Activated T-cell treated with anti-CD3 and anti-CD28 coated beads, Interleukin-2, amount 50 U/mL, for 24 hours (primary cell): ENCODE measurements around the gene ACY1.
A peak's percentile ranks its signal among the peaks of the same experiment; 100 is the strongest.

ENCODE experiments used
- DNase-seq: peaks from one replicate; pipeline ENCODE4 v3.0.0-alpha.2; 2020
- H3K27ac Mint-ChIP-seq: 2 replicates; pipeline ENCODE4 v1.8.0; 2020; ENCODE audit warnings: mild to moderate bottlenecking, mixed read lengths
- H3K27me3 Mint-ChIP-seq: 2 replicates; pipeline ENCODE4 v1.8.0; 2020; ENCODE audit warnings: mixed read lengths
- H3K36me3 Mint-ChIP-seq: 2 replicates; pipeline ENCODE4 v1.8.0; 2020; ENCODE audit warnings: low read depth, mixed read lengths
- H3K4me1 Mint-ChIP-seq: 2 replicates; pipeline ENCODE4 v1.8.0; 2020; ENCODE audit warnings: low read depth, mixed read lengths
- H3K4me3 Mint-ChIP-seq: 2 replicates; pipeline ENCODE4 v1.8.0; 2020; ENCODE audit warnings: mild to moderate bottlenecking, moderate library complexity, mixed read lengths
- H3K9me3 Mint-ChIP-seq: 2 replicates; pipeline ENCODE4 v1.8.0; 2020; ENCODE audit warnings: mixed read lengths

The ACY1 gene

GRCh38 chr3:51943451-51944391 is 39.6 kb upstream of the ACY1 start:
- no peaks in the 10 kb centered on the region for H3K27me3 Mint-ChIP-seq
- peaks cover 30% of the 10 kb centered on the region for H3K4me1 Mint-ChIP-seq
- peak overlapping the region; percentile 22 for H3K27ac Mint-ChIP-seq
- DNase-seq = peak; percentile 31
- H3K9me3 Mint-ChIP-seq = no peaks in the 10 kb centered on the region
- peak overlapping the region; percentile 90 for H3K4me3 Mint-ChIP-seq
- peaks cover 35% of the 10 kb centered on the region for H3K36me3 Mint-ChIP-seq

- peaks cover 24% of the 10 kb centered on the region for H3K4me1 Mint-ChIP-seq
- peak; percentile 23 for DNase-seq
- H3K9me3 Mint-ChIP-seq = no peaks in the 10 kb centered on the region
- H3K27me3 Mint-ChIP-seq = no peaks in the 10 kb centered on the region
- peaks cover 27% of the 10 kb centered on the region for H3K36me3 Mint-ChIP-seq
- H3K27ac Mint-ChIP-seq = no peak overlapping the region
- H3K4me3 Mint-ChIP-seq = no peak overlapping the region
Observed at GRCh38 chr3:51944451-51945021, 38.8 kb upstream of the ACY1 start.

DNA sequence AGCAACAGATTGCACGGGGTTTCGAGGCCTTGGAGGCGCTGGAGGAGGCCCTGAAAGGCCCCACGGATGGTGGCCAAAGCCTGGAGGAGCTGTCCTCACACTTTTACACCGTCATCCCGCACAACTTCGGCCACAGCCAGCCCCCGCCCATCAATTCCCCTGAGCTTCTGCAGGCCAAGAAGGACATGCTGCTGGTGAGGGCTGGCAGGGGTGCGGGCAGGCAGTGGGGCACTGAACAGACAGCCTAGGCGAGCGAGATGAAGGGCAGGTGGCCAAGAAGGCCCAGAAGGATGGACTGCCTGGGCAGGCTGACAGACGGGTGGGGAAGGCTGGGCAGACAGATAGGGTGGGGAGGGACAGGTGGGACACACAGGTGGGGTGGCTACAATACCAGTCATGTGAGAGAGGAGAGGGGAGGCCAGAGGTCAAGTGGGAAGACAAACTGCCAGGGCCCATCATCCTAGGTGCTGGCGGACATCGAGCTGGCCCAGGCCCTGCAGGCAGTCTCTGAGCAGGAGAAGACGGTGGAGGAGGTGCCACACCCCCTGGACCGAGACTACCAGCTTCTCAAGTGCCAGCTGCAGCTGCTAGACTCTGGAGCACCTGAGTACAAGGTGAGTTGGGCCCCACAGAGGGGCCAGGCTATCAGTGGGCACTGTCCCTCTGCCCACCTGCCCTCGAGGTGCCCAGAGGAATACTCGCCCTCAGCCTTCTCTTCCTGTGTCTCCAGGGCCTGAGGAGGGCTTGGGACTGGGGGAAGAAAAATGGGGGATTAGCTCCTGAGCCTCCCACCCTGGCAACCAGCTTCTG is 38.1 kb upstream of the ACY1 start:
- peak; percentile 20 for DNase-seq
- Mint-ChIP-seq H3K27me3 (no peaks in the 10 kb centered on the region), H3K36me3 (peaks cover 20% of the 10 kb centered on the region), H3K27ac (no peak overlapping the region), H3K4me3 (no peak overlapping the region), H3K4me1 (peaks cover 18% of the 10 kb centered on the region), H3K9me3 (no peaks in the 10 kb centered on the region)

DNA sequence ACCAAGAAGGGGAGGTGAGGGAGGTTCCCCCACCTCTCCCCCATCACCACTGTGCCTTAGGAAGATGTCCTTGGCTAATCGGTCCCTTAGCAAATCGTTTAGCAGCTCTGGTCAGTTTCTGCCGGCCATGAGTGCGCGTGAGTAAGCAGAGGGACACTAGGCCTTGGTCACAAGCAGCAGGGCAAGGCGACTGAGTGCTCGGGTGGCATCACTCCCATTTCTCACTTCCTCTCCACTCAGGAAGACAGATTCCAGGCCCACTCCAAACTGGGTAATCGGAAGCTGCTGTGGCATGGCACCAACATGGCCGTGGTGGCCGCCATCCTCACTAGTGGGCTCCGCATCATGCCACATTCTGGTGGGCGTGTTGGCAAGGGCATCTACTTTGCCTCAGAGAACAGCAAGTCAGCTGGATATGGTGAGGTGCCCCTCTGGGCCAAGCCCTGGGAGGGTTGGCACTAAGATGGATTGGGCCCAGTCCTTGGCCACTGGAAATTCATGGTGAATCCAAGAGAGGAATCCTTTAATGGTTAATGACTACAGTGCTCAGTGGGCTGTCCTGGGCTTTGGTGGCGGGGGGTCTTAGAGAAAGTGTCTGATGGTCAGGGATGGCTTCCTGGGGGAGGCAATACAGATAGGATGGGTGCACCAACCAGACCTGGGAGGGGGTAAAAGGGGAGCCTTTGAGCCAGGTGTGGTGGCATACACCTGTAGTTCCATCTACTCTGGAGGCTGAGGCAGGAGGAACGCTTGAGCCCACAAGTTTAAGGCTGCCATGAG is 37.2 kb upstream of the ACY1 start:
- Mint-ChIP-seq H3K27me3 (no peaks in the 10 kb centered on the region), H3K27ac (no peak overlapping the region), H3K9me3 (no peaks in the 10 kb centered on the region), H3K36me3 (peaks cover 11% of the 10 kb centered on the region), H3K4me3 (no peak overlapping the region), H3K4me1 (peaks cover 10% of the 10 kb centered on the region)
- peak; percentile 20 for DNase-seq

GRCh38 chr3:51946796-51947195 is 36.5 kb upstream of the ACY1 start:
- H3K27me3 Mint-ChIP-seq = no peaks in the 10 kb centered on the region
- no peak for DNase-seq

GRCh38 chr3:51947215-51947900 is 36.0 kb upstream of the ACY1 start:
- H3K36me3 Mint-ChIP-seq = peaks cover 5% of the 10 kb centered on the region
- no peak overlapping the region for H3K4me3 Mint-ChIP-seq
- DNase-seq = no peak
- no peaks in the 10 kb centered on the region for H3K9me3 Mint-ChIP-seq
- H3K27me3 Mint-ChIP-seq = peaks cover 2% of the 10 kb centered on the region
- H3K4me1 Mint-ChIP-seq = peaks cover 8% of the 10 kb centered on the region
- H3K27ac Mint-ChIP-seq = no peak overlapping the region

More at GRCh38 chr3:51946796-51947195, 36.5 kb upstream of the ACY1 start:
- H3K27ac Mint-ChIP-seq = no peak overlapping the region
- H3K4me1 Mint-ChIP-seq = peaks cover 10% of the 10 kb centered on the region
- H3K9me3 Mint-ChIP-seq = no peaks in the 10 kb centered on the region
- peaks cover 7% of the 10 kb centered on the region for H3K36me3 Mint-ChIP-seq
- no peak overlapping the region for H3K4me3 Mint-ChIP-seq

- DNase-seq = no peak
- H3K4me1 Mint-ChIP-seq = peaks cover 1% of the 10 kb centered on the region
- H3K36me3 Mint-ChIP-seq = peaks cover 5% of the 10 kb centered on the region
- no peak overlapping the region for H3K4me3 Mint-ChIP-seq
- peaks cover 4% of the 10 kb centered on the region for H3K27me3 Mint-ChIP-seq
- H3K9me3 Mint-ChIP-seq = no peaks in the 10 kb centered on the region
- no peak overlapping the region for H3K27ac Mint-ChIP-seq
Observed at GRCh38 chr3:51948016-51948580, 35.2 kb upstream of the ACY1 start.

- peaks cover 4% of the 10 kb centered on the region for H3K36me3 Mint-ChIP-seq
- H3K27me3 Mint-ChIP-seq = peaks cover 14% of the 10 kb centered on the region
- no peak overlapping the region for H3K4me3 Mint-ChIP-seq
- no peak for DNase-seq
- no peaks in the 10 kb centered on the region for H3K4me1 Mint-ChIP-seq
- no peak overlapping the region for H3K27ac Mint-ChIP-seq
- no peaks in the 10 kb centered on the region for H3K9me3 Mint-ChIP-seq
Observed at GRCh38 chr3:51949121-51949520, 34.2 kb upstream of the ACY1 start.

GRCh38 chr3:51950899-51951298 is 32.4 kb upstream of the ACY1 start:
- Mint-ChIP-seq H3K4me3 (no peak overlapping the region), H3K27me3 (peaks cover 27% of the 10 kb centered on the region), H3K27ac (no peak overlapping the region), H3K9me3 (no peaks in the 10 kb centered on the region), H3K36me3 (peaks cover 3% of the 10 kb centered on the region), H3K4me1 (no peaks in the 10 kb centered on the region)
- no peak for DNase-seq

- Mint-ChIP-seq H3K4me1 (peaks cover 6% of the 10 kb centered on the region), H3K27ac (no peak overlapping the region)
Observed at GRCh38 chr3:51953445-51953844, 29.9 kb upstream of the ACY1 start.

DNA sequence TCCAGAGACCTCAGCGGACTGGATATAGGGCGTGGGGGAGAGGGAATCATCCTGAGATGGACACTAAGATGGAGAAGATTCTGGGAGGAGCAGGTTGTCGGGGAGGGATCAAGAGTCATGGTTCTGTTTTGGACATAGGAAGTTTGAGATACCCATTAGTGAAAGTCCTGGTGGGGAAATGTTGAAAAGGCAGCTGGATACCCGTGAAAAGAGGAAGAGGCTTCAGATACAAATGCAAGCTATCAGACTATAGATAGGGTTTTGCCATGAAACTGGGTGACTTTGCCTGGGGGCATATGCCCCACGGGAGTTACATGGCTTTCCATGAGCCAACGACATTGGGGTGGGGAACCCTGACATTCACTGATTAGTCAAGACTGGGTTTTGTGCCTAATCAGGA is 29.2 kb upstream of the ACY1 start:
- Mint-ChIP-seq H3K4me3 (no peak overlapping the region), H3K27me3 (peaks cover 39% of the 10 kb centered on the region), H3K36me3 (peaks cover 2% of the 10 kb centered on the region), H3K9me3 (no peaks in the 10 kb centered on the region), H3K27ac (no peak overlapping the region), H3K4me1 (peaks cover 6% of the 10 kb centered on the region)
- DNase-seq = no peak

More at GRCh38 chr3:51953445-51953844, 29.9 kb upstream of the ACY1 start:
- no peak overlapping the region for H3K4me3 Mint-ChIP-seq
- DNase-seq = no peak
- H3K36me3 Mint-ChIP-seq = peaks cover 2% of the 10 kb centered on the region
- H3K9me3 Mint-ChIP-seq = no peaks in the 10 kb centered on the region
- peaks cover 39% of the 10 kb centered on the region for H3K27me3 Mint-ChIP-seq

DNA sequence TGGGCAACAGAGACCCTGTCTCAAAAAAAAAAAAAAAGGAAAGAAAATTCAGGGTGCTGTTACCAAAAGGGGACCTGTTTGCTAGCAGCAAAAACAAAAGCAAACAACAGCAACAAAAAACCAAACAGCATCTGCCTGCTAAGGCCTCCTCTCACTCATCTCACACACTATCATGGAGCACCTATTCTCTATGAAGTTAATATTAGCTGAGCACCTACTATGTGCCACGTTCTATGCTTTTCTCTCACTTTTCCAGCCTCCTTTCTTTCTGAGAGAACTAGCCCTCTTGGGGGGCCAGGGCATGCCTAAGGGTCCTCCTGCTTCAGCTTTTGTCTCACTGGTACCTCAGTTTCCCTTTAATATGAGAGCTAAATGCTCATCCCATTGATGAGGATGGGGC is 28.6 kb upstream of the ACY1 start:
- Mint-ChIP-seq H3K4me1 (peaks cover 6% of the 10 kb centered on the region), H3K4me3 (no peak overlapping the region), H3K27me3 (peaks cover 39% of the 10 kb centered on the region), H3K9me3 (no peaks in the 10 kb centered on the region), H3K36me3 (peaks cover 2% of the 10 kb centered on the region), H3K27ac (no peak overlapping the region)
- no peak for DNase-seq

GRCh38 chr3:51955175-51955892 is 28.0 kb upstream of the ACY1 start, which contains the start of gene GPR62:
TSS of gene GPR62 (plus strand) at chr3:51955381. CDS start at chr3:51955653, 272 bp downstream.
- H3K4me3 Mint-ChIP-seq = peak within 1 kb of the TSS; percentile 23

More at GRCh38 chr3:51955175-51955892, 28.0 kb upstream of the ACY1 start, which contains the start of gene GPR62:
- DNase-seq = no peak
- Mint-ChIP-seq H3K4me1 (peaks cover 6% of the 10 kb centered on the region), H3K27ac (no peak within 1 kb of the TSS), H3K27me3 (peaks cover 39% of the 10 kb centered on the region), H3K9me3 (no peaks in the 10 kb centered on the region), H3K36me3 (peaks cover 2% of the 10 kb centered on the region)
